CD4-positive, alpha-beta T cell treated with Interferon gamma for 1 hour (primary cell): ENCODE measurements around the gene SCGB3A2.

ENCODE experiments used
- DNase-seq: peaks from one replicate; pipeline ENCODE4 v3.0.0-alpha.2; 2020

Gene SCGB3A2

DNA sequence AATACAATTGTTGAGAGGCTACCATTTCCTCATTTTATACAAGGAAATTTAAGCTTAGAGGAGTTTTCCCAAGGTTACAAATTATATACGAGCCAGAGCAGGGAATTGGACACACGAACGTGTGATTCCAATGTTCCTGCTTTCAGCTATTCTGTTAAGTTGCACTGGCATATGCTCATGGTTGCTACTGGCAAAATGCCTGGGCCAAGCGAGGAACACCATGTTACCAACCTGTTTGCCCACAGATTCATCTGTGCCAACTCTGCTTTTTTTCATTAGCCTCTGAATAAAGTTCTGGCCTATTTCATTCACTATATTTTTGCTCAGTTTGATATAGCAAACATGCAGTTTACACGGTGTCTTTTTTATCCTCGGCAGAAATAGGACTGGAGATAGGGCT lies 32.9 kb downstream of the SCGB3A2 start:
- DNase-seq, result no peak

DNA sequence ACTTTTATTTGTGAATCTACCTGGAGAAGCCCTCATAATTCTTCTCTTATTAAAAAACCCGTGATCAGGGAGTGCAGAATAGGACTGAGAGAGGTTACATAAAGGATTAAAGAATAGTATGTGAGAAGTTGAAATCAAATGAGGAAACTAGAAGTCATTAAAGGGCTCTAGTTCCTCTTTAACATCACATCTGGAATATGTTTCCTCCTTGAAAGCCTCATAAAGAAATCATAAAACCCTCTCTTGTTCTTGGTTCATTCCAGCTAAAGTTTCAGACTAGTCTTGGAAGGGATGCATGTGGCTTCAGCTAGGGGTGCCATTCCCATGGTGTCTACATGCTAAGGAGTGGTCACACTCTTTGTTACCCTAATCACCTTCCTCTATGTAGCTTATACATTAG lies 33.5 kb downstream of the SCGB3A2 start:
- DNase-seq, result no peak

- no peak for DNase-seq
These were observed 35.3 kb downstream of the SCGB3A2 start for GRCh38 chr5:147913786-147914185.

GRCh38 chr5:147918101-147918685 lies 39.7 kb downstream of the SCGB3A2 start:
- DNase-seq, result no peak

- no peak for DNase-seq
These were observed 40.4 kb downstream of the SCGB3A2 start for GRCh38 chr5:147918899-147919298.

DNA sequence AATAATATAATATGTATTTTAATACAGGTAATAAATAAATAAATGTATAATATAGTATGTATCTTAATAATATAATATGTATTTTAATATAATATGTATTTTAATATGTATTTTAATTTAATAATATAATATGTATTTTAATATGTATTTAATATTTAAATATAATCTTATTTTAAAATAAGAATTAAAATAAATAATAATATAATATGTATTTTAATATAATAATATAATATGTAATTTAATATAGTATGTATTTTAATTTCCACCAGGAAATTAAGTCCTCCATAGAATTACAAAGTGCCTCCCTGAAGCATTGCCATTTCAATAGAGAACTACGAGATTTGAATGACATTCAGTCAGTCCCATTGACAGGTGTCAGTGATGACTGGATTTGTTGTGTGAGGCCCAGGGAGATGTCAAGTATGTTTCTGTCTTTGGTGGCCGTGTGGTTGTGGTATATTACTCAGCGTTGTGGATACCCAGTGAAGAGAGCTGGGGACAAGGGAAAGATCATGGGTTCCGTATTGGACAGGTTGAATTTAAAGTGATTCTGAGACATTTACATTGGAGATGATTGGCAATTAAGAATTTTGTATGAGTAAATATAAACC lies 42.0 kb downstream of the SCGB3A2 start:
- DNase-seq, result no peak

- no peak for DNase-seq
These were observed 42.6 kb downstream of the SCGB3A2 start for GRCh38 chr5:147921136-147921535.

DNA sequence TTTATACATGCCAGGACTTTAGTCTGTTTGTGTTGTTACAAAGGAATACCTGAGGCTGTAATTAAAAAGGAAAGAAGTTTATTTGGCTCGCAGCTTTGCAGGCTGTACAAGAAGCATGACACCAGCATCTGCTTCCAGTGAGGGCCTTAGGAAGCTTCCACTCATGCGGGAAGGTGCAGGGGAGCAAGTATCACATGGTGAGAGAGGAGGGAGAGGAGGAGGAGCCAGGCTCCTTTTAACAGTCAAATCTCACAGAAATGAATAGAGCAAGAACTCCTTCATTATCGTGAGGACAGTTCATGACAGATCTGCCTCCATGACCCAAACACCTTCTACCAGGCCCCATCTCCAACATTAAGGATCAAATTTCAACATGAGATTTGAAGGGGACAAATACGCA lies 46.5 kb downstream of the SCGB3A2 start:
- DNase-seq, result no peak

GRCh38 chr5:147927901-147928300 lies 49.4 kb downstream of the SCGB3A2 start:
- DNase-seq, result no peak

- no peak for DNase-seq
These were observed 52.3 kb downstream of the SCGB3A2 start for GRCh38 chr5:147930769-147931168.
